Measurements from ENCODE around the gene NKX2-2. TPM values are rescaled to one million over a fixed set of nuclear protein-coding genes. Genes with fewer than 3 reads are reported as not detected.

NKX2-2 gene
- total RNA-seq, 6 experiments from 2014 or later = 0.32 to 0.63 (median 0.44) TPM; not detected in 2

- H3K4me3 Mint-ChIP-seq = no peak overlapping the region
- H3K27ac Mint-ChIP-seq = no peak overlapping the region
- no peaks in the 10 kb centered on the region for H3K9me3 Mint-ChIP-seq
- H3K27me3 Mint-ChIP-seq (ENCODE audit: insufficient read depth) = peaks cover 19% of the 10 kb centered on the region
- DNase-seq = no peak
- peaks cover 12% of the 10 kb centered on the region for H3K4me1 Mint-ChIP-seq (ENCODE audit: low read depth)
- no peaks in the 10 kb centered on the region for H3K36me3 Mint-ChIP-seq (ENCODE audit: low read depth)
- TF ChIP-seq CTCF (IDR thresholded peaks at IDR 0.05) = no peak
Measured at GRCh38 chr20:21501184-21501583, 12.7 kb downstream of the NKX2-2 start.

DNA sequence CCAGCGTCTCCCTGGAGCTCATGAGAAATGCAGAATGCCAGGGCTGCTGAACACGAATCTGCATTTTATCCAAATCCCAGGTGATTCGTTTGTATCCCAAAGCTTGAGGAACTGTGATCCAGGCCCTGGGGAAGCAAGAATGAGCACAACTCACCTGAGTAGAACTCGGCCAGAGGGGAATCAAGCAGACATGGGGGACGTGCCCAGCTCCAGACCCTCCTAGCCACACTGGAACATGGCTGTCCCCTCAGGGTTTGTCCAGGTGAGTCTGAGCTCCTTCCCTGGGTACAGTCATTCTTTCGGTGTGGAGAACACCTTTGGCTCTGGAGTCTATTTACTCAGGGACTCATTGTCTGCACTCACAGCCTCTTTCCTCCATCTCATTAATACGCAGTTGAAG, 13.3 kb downstream of the NKX2-2 start:
- Mint-ChIP-seq H3K4me1 (ENCODE audit: low read depth) (peaks cover 12% of the 10 kb centered on the region), H3K27ac (no peak overlapping the region), H3K4me3 (no peak overlapping the region), H3K27me3 (ENCODE audit: insufficient read depth) (peaks cover 19% of the 10 kb centered on the region), H3K36me3 (ENCODE audit: low read depth) (no peaks in the 10 kb centered on the region), H3K9me3 (no peaks in the 10 kb centered on the region)
- TF ChIP-seq CTCF (IDR thresholded peaks at IDR 0.05) = no peak
- no peak for DNase-seq

- H3K27me3 Mint-ChIP-seq (ENCODE audit: insufficient read depth) = peaks cover 13% of the 10 kb centered on the region
- DNase-seq = no peak
- H3K9me3 Mint-ChIP-seq = no peaks in the 10 kb centered on the region
- H3K27ac Mint-ChIP-seq = no peak overlapping the region
- peaks cover 12% of the 10 kb centered on the region for H3K4me1 Mint-ChIP-seq (ENCODE audit: low read depth)
- TF ChIP-seq CTCF (IDR thresholded peaks at IDR 0.05) = no peak
- H3K36me3 Mint-ChIP-seq (ENCODE audit: low read depth) = no peaks in the 10 kb centered on the region
- no peak overlapping the region for H3K4me3 Mint-ChIP-seq
Measured at GRCh38 chr20:21499641-21500040, 14.2 kb downstream of the NKX2-2 start.

DNA sequence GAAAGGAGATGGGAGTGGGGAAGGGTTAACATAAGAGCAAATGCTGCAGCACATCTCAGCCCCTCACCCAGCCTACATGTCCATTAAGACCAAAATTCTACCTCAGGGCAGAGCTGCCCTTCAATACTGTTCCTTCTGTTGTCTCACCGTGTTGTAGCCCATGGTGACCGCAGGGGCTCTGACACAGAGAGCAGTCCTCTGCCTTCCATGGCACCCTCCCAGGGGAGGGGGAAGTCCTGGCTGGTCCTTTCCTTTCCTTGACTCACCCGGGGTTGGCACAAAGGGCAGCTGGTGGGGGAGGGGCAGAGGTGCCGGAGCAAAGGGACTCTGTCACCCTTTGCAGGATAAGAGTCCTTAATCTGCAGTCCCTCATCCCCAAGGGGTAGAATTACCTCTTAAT, 15.2 kb downstream of the NKX2-2 start:
- H3K27ac Mint-ChIP-seq = no peak overlapping the region
- H3K4me3 Mint-ChIP-seq = no peak overlapping the region
- peaks cover 10% of the 10 kb centered on the region for H3K4me1 Mint-ChIP-seq (ENCODE audit: low read depth)
- H3K36me3 Mint-ChIP-seq (ENCODE audit: low read depth) = no peaks in the 10 kb centered on the region
- H3K9me3 Mint-ChIP-seq = no peaks in the 10 kb centered on the region
- DNase-seq = no peak
- no peak for TF ChIP-seq CTCF (IDR thresholded peaks at IDR 0.05)
- H3K27me3 Mint-ChIP-seq (ENCODE audit: insufficient read depth) = peaks cover 16% of the 10 kb centered on the region

DNA sequence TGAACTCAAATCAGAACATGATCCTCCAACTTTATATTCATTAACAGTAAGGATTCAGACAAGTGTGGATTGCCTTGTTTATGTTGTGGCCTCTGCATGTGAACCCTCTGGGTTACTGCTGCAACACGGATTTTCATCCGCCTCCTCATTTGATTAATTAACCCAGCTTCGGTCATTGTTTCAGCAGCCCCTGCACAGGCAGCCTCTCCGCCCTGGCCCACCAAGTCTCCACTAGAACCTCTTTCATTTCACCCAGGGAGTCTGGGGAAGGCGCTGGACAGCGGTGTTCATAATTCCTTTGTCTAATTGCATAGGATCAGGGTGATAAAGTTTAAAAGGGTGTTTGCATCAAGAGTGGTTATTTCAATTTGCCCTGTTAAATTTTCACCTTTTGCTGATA, 15.7 kb downstream of the NKX2-2 start:
- no peak for DNase-seq
- Mint-ChIP-seq H3K36me3 (ENCODE audit: low read depth) (no peaks in the 10 kb centered on the region), H3K27me3 (ENCODE audit: insufficient read depth) (peaks cover 16% of the 10 kb centered on the region), H3K9me3 (no peaks in the 10 kb centered on the region), H3K27ac (no peak overlapping the region), H3K4me1 (ENCODE audit: low read depth) (peaks cover 6% of the 10 kb centered on the region), H3K4me3 (no peak overlapping the region)
- no peak for TF ChIP-seq CTCF (IDR thresholded peaks at IDR 0.05)

- DNase-seq = no peak
- no peak for TF ChIP-seq CTCF (IDR thresholded peaks at IDR 0.05)
- Mint-ChIP-seq H3K27ac (no peak overlapping the region), H3K4me3 (no peak overlapping the region), H3K9me3 (no peaks in the 10 kb centered on the region), H3K4me1 (ENCODE audit: low read depth) (peaks cover 6% of the 10 kb centered on the region), H3K36me3 (ENCODE audit: low read depth) (no peaks in the 10 kb centered on the region), H3K27me3 (ENCODE audit: insufficient read depth) (peaks cover 18% of the 10 kb centered on the region)
Measured at GRCh38 chr20:21496452-21496851, 17.4 kb downstream of the NKX2-2 start.

Data from HFFc6 (cell line).